ENCODE data around the gene CREB3L1.
"Not testable (repeated sequence)": the region's sequence is repeated elsewhere in the genome, so short reads cannot be mapped to it uniquely, and the experiment has no call there.

CREB3L1 gene

GRCh38 chr11:46249103-46249937 lies 28.1 kb upstream of the CREB3L1 start:
- DNase-seq = peak; percentile 13

- DNase-seq = no peak
These were observed 27.3 kb upstream of the CREB3L1 start for GRCh38 chr11:46249938-46250744.

DNA sequence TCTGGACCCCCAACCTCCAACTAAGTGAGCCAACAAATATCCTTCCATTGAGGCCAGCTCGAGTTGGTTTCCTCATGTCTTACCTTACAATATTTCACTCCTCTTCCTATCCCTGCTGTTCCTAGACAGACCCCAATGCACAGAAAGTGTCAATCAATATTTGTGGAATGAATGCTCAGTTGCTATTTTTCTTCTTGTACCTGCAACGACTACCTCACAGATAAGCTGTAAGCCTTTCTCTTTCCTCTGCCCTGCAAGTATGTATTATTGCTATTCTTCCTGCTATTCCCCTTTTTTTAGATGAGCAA lies 26.8 kb upstream of the CREB3L1 start:
- no peak for DNase-seq

GRCh38 chr11:46251954-46252353 lies 25.5 kb upstream of the CREB3L1 start:
- no peak for DNase-seq

- DNase-seq = no peak
These were observed 25.0 kb upstream of the CREB3L1 start for GRCh38 chr11:46252373-46252914.

- no peak for DNase-seq
These were observed 24.0 kb upstream of the CREB3L1 start for GRCh38 chr11:46253258-46254132.

DNA sequence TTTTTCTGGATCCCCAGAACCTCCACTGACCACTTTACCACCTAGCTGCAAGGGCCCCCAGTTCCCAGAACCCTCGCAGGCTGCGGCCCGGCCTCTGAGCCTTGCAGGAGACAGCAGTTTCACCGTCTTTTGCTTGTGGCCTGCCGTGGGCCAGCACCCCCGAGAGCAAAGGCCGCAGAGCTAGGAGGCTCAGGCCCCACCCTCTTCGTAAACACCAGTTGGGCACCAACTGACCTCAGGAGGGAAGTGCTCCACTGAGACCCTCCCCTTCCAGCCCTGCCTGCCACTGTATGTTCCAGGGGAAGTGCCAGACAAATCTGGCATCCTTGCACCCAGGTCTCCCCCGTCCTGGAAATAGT lies 23.4 kb upstream of the CREB3L1 start:
- no peak for DNase-seq

DNA sequence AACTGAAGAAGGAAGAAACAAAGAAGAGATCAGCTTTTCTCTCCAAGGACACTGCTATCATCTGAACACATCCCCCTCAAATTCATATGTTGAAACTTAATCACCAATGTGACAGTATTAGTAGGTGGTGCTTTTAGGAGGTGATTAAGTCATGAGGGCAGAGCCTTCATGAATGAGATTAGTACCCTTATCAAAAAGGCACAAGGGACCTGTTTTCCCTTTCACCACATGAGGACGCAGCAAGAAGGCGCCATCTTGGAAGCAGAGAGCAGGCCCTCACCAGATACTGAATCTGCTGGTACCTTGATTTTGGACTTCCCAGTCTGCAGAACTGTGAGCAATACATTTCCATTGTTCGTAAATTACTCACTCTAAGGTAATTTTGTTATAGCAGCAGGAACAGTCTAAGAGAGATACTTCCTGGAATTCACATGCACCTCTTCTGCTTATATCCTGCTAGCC lies 20.9 kb upstream of the CREB3L1 start:
- no peak for DNase-seq

DNA sequence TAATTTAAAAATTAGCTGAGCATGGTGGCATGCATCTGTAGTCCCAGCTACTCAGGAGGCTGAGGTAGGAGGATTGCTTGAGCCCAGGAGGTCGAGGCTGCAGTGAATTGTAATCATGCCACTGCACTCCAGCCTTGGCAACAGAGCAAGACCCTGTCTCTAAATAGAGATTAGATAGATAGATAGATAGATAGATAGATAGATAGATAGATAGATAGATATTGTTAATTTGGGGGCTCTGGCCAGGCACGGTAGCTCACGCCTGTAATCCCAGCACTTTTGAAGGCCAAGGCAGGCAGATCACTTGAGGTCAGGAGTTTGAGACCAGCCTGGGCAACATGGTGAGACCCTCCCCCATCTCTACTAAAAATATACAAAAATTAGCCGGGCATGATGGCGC lies 18.1 kb upstream of the CREB3L1 start:
- DNase-seq = not testable (repeated sequence)

- no peak for DNase-seq
These were observed 17.4 kb upstream of the CREB3L1 start for GRCh38 chr11:46259971-46260560.

DNA sequence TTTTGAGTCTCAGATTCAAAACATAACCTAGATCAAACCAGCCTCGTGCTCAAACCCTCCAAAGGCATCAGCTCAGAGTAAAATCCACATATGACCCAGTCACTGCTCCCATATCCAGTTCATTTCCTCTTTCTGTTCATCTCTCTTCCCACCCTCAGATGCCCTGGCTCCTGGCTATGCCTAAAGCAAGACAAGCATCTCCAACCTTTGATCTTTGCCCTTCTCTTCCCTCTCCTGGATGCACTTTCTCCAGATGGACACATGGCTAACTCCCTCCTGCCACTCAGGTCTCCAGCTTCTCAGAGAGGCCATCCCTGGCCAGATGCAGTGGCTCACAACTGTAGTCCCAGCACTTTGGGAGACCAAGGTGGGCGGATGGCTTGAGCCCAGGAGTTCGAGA lies 14.3 kb upstream of the CREB3L1 start:
- DNase-seq = no peak

- DNase-seq = no peak
These were observed 13.4 kb upstream of the CREB3L1 start for GRCh38 chr11:46264030-46264429.

DNA sequence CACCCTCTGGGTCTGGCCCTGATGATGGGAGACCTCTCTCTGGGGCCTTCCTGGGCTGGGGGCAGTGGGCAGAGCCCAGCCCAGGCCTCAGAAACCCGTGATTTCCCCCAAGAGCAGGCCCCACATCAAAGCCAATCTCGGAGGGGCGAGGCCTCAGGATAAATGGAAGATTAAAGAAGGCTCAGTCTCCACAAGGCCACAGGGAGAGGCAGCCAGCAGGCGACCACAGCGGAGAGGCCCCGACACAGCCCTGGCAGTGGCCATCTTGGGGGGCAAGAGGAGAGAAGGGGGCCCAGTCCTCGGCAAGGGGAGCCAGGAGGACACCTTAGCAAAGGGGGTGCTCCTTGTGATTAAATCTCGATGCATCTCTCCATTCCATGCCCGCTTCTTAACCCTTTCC lies 12.5 kb upstream of the CREB3L1 start:
- DNase-seq = no peak

GRCh38 chr11:46265764-46266163 lies 11.7 kb upstream of the CREB3L1 start:
- DNase-seq = no peak

GRCh38 chr11:46267930-46268329 lies 9.5 kb upstream of the CREB3L1 start:
- no peak for DNase-seq

DNA sequence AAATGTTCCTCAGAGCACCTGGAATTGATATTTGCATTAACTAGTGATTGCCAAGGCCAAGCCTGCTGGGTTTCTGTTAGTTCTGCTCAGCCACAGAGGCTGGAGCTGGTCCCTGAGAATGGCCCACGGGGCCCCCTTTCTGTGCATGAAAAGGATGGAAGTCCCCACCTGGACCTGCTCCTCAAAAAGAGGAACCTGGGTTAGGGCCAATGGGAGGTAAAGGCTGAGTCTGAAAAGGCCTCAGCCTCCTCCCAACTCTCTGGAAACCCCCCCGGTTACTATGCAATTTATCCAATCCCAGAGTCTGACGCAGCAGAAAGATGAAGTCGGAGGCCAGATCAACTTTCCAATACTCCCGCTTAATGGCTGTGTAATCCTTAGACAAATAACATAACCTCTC lies 6.8 kb upstream of the CREB3L1 start:
- DNase-seq = no peak

DNA sequence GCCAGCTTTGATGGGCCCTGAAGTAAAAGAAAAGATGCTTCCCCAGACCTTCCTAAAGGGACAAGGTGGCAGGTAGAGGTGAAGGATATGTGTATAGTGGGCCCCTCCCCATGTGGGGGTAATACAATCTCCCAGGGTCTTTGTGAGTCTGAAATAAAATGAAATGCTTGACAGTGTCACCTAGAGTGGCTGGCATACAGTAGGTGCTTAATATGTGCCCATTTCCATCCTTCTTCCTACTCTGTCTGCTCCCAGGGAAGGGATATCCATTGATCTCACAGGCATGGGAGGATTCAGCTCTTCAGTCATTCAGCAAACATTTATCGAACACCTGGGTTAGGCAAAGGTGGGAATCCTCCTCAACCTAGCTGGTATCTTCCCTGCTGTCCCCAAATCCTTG lies 6.1 kb upstream of the CREB3L1 start:
- no peak for DNase-seq

GRCh38 chr11:46271875-46272815 lies 5.3 kb upstream of the CREB3L1 start:
- DNase-seq = no peak

DNA sequence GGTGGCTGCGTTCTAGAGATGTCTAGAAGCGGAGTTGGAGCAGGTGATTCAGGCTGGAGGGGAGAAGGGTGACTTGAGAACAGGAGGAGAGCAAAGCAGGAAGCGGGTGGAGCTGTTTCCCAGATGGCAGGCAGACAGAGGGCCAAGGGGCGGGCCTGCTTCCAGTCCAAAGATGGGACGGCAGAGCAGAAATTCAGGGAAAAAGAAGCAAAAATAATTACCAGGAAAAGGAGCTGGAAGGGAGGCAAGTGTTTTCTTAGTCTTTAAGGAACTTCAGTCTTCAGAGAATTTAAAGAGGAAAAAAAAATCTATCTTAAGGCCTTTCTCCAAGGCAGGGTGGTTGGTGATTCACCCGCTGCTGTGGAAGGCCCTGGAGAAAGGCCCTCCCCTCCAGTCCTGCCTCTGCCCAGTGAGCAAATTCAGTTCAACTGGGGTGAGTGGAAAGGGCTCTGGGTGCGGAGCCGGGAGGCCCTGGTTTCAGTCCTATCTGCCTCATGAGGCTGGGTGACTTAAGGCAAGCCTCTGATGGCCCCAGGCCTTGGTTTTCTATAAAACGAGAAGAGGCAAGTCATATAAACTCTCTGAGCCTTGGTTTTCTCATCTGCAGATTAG lies 4.5 kb upstream of the CREB3L1 start:
- no peak for DNase-seq

DNA sequence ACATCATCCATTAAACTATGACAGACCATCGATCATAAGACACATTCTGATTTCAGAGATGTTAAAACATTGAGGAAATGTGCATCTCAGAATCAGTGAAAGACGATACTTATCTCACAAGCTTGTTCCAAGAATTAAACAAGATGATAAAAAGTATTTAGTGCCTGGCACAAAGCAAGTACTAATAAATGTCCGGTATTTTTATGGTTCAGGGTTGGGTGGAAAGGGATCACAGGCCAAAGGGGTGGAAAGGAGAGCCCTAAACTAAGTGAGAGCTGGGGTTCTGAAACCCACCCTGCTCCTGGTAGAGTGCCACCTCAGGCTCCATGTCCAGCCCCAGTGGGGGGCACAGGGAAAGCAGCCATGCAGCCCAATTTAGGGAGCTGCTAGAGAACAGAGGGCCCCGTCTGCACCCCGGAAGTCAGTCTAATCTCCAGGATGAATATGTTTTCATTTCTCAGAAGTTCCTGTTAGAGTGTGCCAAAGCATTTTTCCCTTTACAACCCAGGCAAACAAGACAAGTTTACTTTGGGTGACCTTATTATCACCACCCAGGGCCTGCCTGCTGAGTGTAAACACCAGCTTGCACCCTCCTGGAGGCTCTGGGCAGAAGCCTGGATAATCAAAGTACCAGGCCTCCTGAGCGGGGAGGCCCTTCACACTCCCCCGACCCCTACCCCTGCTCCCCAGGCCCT lies 3.8 kb upstream of the CREB3L1 start:
- DNase-seq = no peak

All from NCI-H446 treated with DMSO at 0.1 percent for 48 hours (cell line).